BE2C (cell line): Measurements from ENCODE around the gene LRRC3B.

Experiments
- DNase-seq: peaks from one replicate; pipeline ENCODE4 v3.0.0-alpha.2; 2020
- H3K27me3 ChIP-seq: fragments of 250-450 bp; sonication (Bioruptor Pico); 2 replicates; pipeline ENCODE4 v1.5.1; 2020; ENCODE audit warnings: mild to moderate bottlenecking
- H3K36me3 ChIP-seq: fragments of 250-450 bp; sonication (Bioruptor Pico); 2 replicates; pipeline ENCODE4 v1.5.1; 2020; ENCODE audit warnings: mild to moderate bottlenecking
- H3K4me1 ChIP-seq: fragments of 250-450 bp; sonication (Bioruptor Pico); 2 replicates; pipeline ENCODE4 v1.5.1; 2020
- H3K4me3 ChIP-seq: 2 replicates; pipeline ENCODE4 v1.5.1; 2011; ENCODE audit warnings: low read depth, low read length
- H3K9me3 ChIP-seq: fragments of 250-450 bp; sonication (Bioruptor Pico); 2 replicates; pipeline ENCODE4 v1.5.1; 2020
- CTCF ChIP-seq: IDR thresholded peaks from 2 replicates; pipeline ENCODE4 v1.5.1; 2012; ENCODE audit warnings: mild to moderate bottlenecking, low read depth, low read length

LRRC3B gene

GRCh38 chr3:26621176-26621575 lies 1.4 kb upstream of the LRRC3B start:
- no peak for DNase-seq
- no peaks in the 10 kb centered on the region for H3K9me3 ChIP-seq
- no peak overlapping the region for H3K4me3 ChIP-seq
- H3K4me1 ChIP-seq: no peaks in the 10 kb centered on the region
- TF ChIP-seq CTCF: no peak
- H3K27me3 ChIP-seq: no peaks in the 10 kb centered on the region
- no peaks in the 10 kb centered on the region for H3K36me3 ChIP-seq

DNA sequence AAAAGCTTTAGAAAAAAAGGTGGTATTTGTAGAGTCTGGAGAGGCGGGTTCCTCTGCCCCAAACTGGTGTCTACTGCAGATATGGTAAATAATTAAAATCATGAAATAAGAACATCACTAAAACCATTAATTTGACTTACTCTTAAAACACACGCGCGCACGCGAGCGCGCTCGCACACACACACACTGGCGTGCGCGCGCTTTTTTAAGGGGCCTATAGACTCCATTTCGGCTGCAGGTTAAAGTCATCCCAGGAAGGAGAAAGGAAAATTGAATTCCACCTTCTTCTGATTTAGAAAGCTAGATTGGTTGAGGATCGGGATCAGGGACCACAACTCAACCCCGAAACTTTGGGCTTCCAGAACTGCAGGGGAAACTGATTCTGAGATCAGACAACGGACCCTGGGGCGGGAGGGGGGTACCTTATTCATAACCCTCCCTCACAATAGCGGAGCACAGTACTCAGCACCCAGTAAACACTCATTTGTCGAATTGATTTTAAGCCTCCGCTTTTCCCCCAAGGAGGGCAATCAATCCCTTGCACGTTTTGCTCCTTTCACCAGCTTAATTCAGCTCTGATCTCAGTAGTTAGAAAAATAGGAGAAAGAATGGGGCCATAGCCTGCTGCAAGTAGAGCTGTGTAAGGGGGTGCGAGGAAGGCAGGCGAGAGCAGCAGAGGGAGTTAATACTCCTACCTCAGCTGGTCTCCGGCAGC lies 509 bp upstream of the LRRC3B start:
- no peaks in the 10 kb centered on the region for H3K4me1 ChIP-seq
- TF ChIP-seq CTCF: no peak
- no peak for DNase-seq
- H3K4me3 ChIP-seq: no peak overlapping the region
- H3K27me3 ChIP-seq: no peaks in the 10 kb centered on the region
- H3K36me3 ChIP-seq: no peaks in the 10 kb centered on the region
- H3K9me3 ChIP-seq: no peaks in the 10 kb centered on the region

DNA sequence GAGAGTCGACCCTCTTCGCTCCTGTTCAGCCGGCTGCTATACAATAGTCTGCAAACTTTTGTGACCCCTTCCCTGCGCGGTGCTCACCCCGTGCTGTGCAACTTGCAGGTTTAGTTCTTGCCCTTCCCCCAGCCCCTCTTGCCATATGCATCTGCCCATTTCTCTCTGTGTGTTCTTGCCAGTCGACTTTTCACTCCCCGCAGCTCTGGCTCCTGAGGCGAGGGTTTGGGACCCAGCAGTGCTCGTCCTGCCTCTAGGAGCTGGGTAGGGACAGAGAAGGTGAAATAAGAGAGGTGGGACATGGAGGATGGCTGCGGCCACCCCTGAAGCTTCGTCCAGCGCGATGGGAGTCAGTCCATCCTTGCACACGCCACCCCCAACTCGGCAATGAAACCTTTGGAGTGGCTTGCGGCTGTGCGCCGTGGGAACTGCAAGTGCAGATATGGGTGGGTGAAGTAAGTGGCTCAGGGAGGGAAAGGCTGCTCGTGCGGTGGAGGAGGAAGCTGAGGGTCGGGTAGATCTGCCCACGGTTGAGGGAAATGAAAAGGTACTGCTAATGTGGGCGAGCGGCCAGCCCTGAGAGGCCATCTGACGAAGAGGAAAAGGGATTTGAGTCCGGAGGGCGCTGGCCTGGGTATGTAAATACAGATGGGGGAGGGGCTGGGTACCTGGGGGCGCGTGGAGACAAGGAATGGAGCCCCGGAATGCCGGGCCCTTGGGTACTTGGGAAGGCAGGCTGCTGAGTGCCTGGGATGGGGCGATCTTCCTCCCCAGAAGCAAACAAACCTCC lies 1.0 kb downstream of the LRRC3B start:
- Histone ChIP-seq H3K27me3 (no peaks in the 10 kb centered on the region), H3K9me3 (no peaks in the 10 kb centered on the region), H3K4me3 (no peak overlapping the region), H3K4me1 (no peaks in the 10 kb centered on the region), H3K36me3 (no peaks in the 10 kb centered on the region)
- TF ChIP-seq CTCF: no peak
- no peak for DNase-seq

- DNase-seq: no peak
- no peaks in the 10 kb centered on the region for H3K27me3 ChIP-seq
- H3K4me3 ChIP-seq: no peak overlapping the region
- no peaks in the 10 kb centered on the region for H3K4me1 ChIP-seq
- no peak for TF ChIP-seq CTCF
- no peaks in the 10 kb centered on the region for H3K9me3 ChIP-seq
- H3K36me3 ChIP-seq: no peaks in the 10 kb centered on the region
Observed at GRCh38 chr3:26624209-26624765, 1.7 kb downstream of the LRRC3B start.

- no peak for TF ChIP-seq CTCF
- Histone ChIP-seq H3K4me3 (no peak overlapping the region), H3K4me1 (no peaks in the 10 kb centered on the region), H3K36me3 (no peaks in the 10 kb centered on the region), H3K9me3 (no peaks in the 10 kb centered on the region), H3K27me3 (no peaks in the 10 kb centered on the region)
- DNase-seq: no peak
Observed at GRCh38 chr3:26625187-26625586, 2.6 kb downstream of the LRRC3B start.

GRCh38 chr3:26627080-26627479 lies 4.5 kb downstream of the LRRC3B start:
- Histone ChIP-seq H3K27me3 (no peaks in the 10 kb centered on the region), H3K4me1 (no peaks in the 10 kb centered on the region), H3K36me3 (no peaks in the 10 kb centered on the region), H3K4me3 (no peak overlapping the region), H3K9me3 (no peaks in the 10 kb centered on the region)
- no peak for DNase-seq
- TF ChIP-seq CTCF: no peak
